Mammary epithelial cell (primary cell): ENCODE data around the gene NLRP8.

Source experiments
- CTCF ChIP-seq, 2 donors: IDR thresholded peaks in 1 of 2; conservative IDR thresholded peaks in 1 of 2; 2 replicates each; pipeline ENCODE4 v1.5.1; 2011 to 2012; ENCODE audit warnings: inconsistent platforms in 2 of 2, low read length in 2 of 2, mild to moderate bottlenecking in 2 of 2, control low read depth in 1 of 2, low read depth in 1 of 2; ENCODE audit not compliant: insufficient read depth in 1 of 2; ENCODE audit errors: extremely low read depth in 1 of 2
- EZH2 ChIP-seq: IDR thresholded peaks from 2 replicates; pipeline ENCODE4 v1.6.1; 2012; ENCODE audit warnings: low read length, inconsistent platforms, borderline replicate concordance

DNA sequence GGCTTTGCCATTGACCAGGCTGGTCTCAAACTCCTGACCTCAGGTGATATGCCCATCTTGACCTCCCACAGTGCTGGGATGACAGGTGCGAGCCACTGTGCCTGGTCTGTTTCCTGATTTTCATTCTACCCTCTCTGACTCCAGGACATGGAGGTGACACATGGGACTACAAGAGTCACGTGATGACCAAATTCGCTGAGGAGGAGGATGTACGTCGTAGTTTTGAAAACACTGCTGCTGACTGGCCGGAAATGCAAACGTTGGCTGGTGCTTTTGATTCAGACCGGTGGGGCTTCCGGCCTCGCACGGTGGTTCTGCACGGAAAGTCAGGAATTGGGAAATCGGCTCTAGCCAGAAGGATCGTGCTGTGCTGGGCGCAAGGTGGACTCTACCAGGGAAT is 79.1 kb downstream of the NLRP8 start:
- TF ChIP-seq CTCF (conservative IDR thresholded peaks at IDR 0.05 in 1 of 2, IDR thresholded peaks at IDR 0.05 in 1 of 2; ENCODE audit: extremely low read depth in 1 of 2, insufficient read depth in 1 of 2, low read depth in 1 of 2, low read length in 2 of 2) (no peak), EZH2 (no peak)
